ENCODE measurements around the gene RHBDF1. TPM values are rescaled to one million over a fixed set of nuclear protein-coding genes. Genes with fewer than 3 reads are reported as not detected.
"Not testable (repeated sequence)": the region's sequence is repeated elsewhere in the genome, so short reads cannot be mapped to it uniquely, and the experiment has no call there.

The RHBDF1 gene
- total RNA-seq, 2 experiments from 2014 or later: 0.61 TPM; not detected in 1

GRCh38 chr16:41439-42068 is 30.9 kb downstream of the RHBDF1 start:
- ATAC-seq (no peak), DNase-seq (no peak)
- H3K27me3 Mint-ChIP-seq: no peaks in the 10 kb centered on the region
- H3K4me3 Mint-ChIP-seq: no peak overlapping the region
- no peak for TF ChIP-seq CTCF (IDR thresholded peaks at IDR 0.05)
- intact Hi-C loops (cut with micrococcal nuclease): no loop called here
- peaks cover 46% of the 10 kb centered on the region for H3K4me1 Mint-ChIP-seq (ENCODE audit: low read depth)
- no peaks in the 10 kb centered on the region for H3K9me3 Mint-ChIP-seq
- ChIA-PET CTCF (interaction anchor here (1.2 to 3.4 kb wide), 3 partner anchors 24 to 65 kb away, joined by 3 to 16 read pairs (median 3); no protein-coding TSS in a partner anchor), POLR2A (interaction anchor here (0.6 to 0.8 kb wide), 3 partner anchors 172 to 1615 kb away, joined by 3 to 4 read pairs (median 3); no protein-coding TSS in a partner anchor)
- H3K27ac Mint-ChIP-seq: no peak overlapping the region
- H3K36me3 Mint-ChIP-seq (ENCODE audit: low read depth): peaks cover 52% of the 10 kb centered on the region

DNA sequence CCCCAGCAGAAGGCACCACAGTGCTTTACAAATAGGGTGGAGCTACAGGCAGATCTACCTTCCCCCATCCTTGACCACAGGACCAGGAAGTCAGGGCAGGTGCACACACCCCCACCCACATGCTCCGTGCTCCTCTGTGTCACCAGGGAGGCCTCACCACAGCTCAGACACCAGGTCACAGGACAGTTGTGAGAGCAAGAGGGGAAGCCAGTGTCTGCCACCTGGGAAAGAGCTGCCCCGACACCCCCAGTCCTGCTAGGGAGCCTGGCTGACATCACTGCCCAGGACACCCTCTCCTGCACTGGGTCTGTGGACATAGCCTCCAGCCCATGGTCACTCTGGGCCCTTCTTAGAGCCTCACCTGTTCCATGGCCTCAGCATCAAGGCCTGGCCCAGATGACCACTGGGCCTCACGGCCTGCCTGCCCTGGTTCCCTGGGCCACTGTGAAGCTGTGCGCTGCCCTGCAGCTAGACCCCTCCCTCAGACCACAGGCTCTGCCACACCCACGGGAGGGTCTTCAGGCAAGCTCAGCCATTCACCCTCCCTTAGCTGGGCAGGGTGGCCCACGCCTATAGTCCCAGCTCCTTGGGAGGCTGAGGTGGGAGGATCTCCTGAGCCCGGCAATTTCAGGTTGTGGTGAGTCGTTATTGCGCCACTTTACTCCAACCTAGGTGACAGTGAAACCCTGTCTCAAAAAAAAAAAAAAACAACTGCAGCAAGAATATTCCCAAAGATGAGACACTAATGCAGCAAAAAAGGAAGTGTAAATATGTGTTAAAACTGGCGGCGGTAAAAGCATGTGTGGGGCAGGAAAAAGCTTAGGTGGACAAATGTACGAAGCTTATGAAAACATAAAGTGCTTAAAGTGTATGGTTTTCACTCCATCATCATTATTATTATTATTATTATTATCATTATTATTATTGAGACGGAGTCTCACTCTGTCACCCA is 33.2 kb downstream of the RHBDF1 start:
- Mint-ChIP-seq H3K4me3 (no peak overlapping the region), H3K9me3 (no peaks in the 10 kb centered on the region), H3K27me3 (no peaks in the 10 kb centered on the region), H3K4me1 (ENCODE audit: low read depth) (peaks cover 41% of the 10 kb centered on the region), H3K27ac (peak overlapping the region; percentile 61), H3K36me3 (ENCODE audit: low read depth) (peaks cover 37% of the 10 kb centered on the region)
- intact Hi-C loops (cut with micrococcal nuclease): no loop called here
- DNase-seq (peak; percentile 83), ATAC-seq (peak; percentile 96)
- CTCF ChIA-PET: interaction anchor here (1.2 to 1.4 kb wide), 2 partner anchors 57 to 58 kb away, joined by 4 to 7 read pairs; no protein-coding TSS in a partner anchor
- no peak for TF ChIP-seq CTCF (IDR thresholded peaks at IDR 0.05)
- POLR2A ChIA-PET: interaction anchor here (0.9 to 1.2 kb wide), 5 partner anchors 10 to 90 kb away, joined by 3 to 4 read pairs (median 3); partner anchors contain the start of genes POLR3K and SNRNP25

- H3K27ac Mint-ChIP-seq; H3K9me3 Mint-ChIP-seq; H3K4me3 Mint-ChIP-seq; DNase-seq; intact Hi-C loops (cut with micrococcal nuclease); H3K27me3 Mint-ChIP-seq; ATAC-seq: not testable (repeated sequence)
- Mint-ChIP-seq H3K36me3 (ENCODE audit: low read depth) (peaks cover 31% of the 10 kb centered on the region), H3K4me1 (ENCODE audit: low read depth) (peaks cover 34% of the 10 kb centered on the region)
- ChIA-PET CTCF (interaction anchor here (0.8 to 1.4 kb wide), 3 partner anchors 58 to 59 kb away, joined by 3 to 7 read pairs (median 4); no protein-coding TSS in a partner anchor), POLR2A (interaction anchor here (1.1 to 1.2 kb wide), 2 partner anchors 47 to 53 kb away, joined by 3 to 4 read pairs; no protein-coding TSS in a partner anchor)
Measured at GRCh38 chr16:38206-38605, 34.2 kb downstream of the RHBDF1 start.

DNA sequence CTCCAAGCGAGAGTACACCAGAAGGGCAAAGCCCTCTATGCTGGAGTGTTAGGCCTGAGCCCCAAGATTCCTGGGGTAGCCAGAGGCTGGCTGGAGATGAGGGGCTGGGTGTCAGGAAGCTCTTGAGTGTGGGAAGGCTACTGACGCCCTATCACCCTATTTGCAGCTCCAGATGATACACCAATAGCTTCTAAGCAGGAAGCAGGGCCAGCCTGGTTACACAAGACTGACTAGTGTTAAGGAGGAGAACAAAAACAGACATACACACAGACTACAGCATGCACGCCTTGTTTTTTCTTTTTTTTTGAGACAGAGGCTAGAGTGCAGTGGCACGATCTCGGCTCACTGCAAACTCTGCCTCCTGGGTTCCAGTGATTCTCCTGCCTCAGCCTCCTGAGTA is 34.9 kb downstream of the RHBDF1 start:
- no peaks in the 10 kb centered on the region for H3K27me3 Mint-ChIP-seq
- POLR2A ChIA-PET: no interaction called here

More for the DNA sequence above, 34.9 kb downstream of the RHBDF1 start:
- H3K4me3 Mint-ChIP-seq: no peak overlapping the region
- DNase-seq: no peak
- no peak for ATAC-seq
- peaks cover 24% of the 10 kb centered on the region for H3K36me3 Mint-ChIP-seq (ENCODE audit: low read depth)
- CTCF ChIA-PET: interaction anchor here (0.8 kb wide), 1 partner anchor 59 kb away, joined by 3 read pairs; no protein-coding TSS in a partner anchor
- peaks cover 29% of the 10 kb centered on the region for H3K4me1 Mint-ChIP-seq (ENCODE audit: low read depth)
- no peak overlapping the region for H3K27ac Mint-ChIP-seq
- H3K9me3 Mint-ChIP-seq: no peaks in the 10 kb centered on the region
- no peak for TF ChIP-seq CTCF (IDR thresholded peaks at IDR 0.05)
- intact Hi-C loops (cut with micrococcal nuclease): no loop called here
